B cell (primary cell): Measurements from ENCODE around the gene EFNA5. TPM values are rescaled to one million over a fixed set of nuclear protein-coding genes. Genes with fewer than 3 reads are reported as not detected.

Experiments
- ATAC-seq: fragments of 200-7000 bp; cut with Tn5 transposase; one replicate; pipeline ENCODE4 v1.10.0; 2021; ENCODE audit warnings: low read depth, mild to moderate bottlenecking, moderate number of reproducible peaks, moderate library complexity
- CTCF ChIA-PET: fragments of 350-600 bp; sonication (Branson Sonifier 250); formaldehyde crosslinking; loops from one replicate; lab custom pipeline; 2021; ENCODE audit warnings: antibody characterized with exemption, inconsistent platforms; lab: Charles Lee
- POLR2A ChIA-PET: fragments of 350-600 bp; sonication (Branson Sonifier 250); formaldehyde crosslinking; loops from one replicate; lab custom pipeline; 2021; ENCODE audit warnings: antibody characterized with exemption; lab: Charles Lee
- DNase-seq: peaks from one replicate; pipeline ENCODE4 v3.0.0; 2013
- H2AFZ ChIP-seq: 2 replicates; pipeline ENCODE4 v1.6.1; 2012; ENCODE audit warnings: mild to moderate bottlenecking, low read depth, low read length; ENCODE audit not compliant: insufficient read depth, poor library complexity, severe bottlenecking
- H3K27ac ChIP-seq, 2 donors: 1 replicate in 1 of 2; 2 replicates in 1 of 2; pipeline ENCODE4 v1.5.1; 2012 to 2013; ENCODE audit warnings: low read length in 2 of 2, mild to moderate bottlenecking in 2 of 2, moderate library complexity in 1 of 2
- H3K27me3 ChIP-seq, 4 experiments: fragments of 200-600 bp in 1 of 4; sonication (generic) in 1 of 4; replicated peaks in 1 of 4; 1 replicate in 2 of 4; 2 replicates in 2 of 4; pipeline versions ENCODE4 v1.6.1 to v1.7.0; 2013 to 2016; ENCODE audit warnings: low read length in 3 of 4, mild to moderate bottlenecking in 2 of 4, mixed read lengths in 1 of 4, moderate library complexity in 1 of 4; ENCODE audit not compliant: insufficient read depth in 4 of 4, control insufficient read depth in 3 of 4; ENCODE audit errors: control extremely low read depth in 1 of 4
- H3K36me3 ChIP-seq, 2 experiments: replicated peaks in 1 of 2; 1 replicate in 1 of 2; 2 replicates in 1 of 2; pipeline versions ENCODE4 v1.6.1 to v1.7.1; 2013; ENCODE audit warnings: low read length in 1 of 2; ENCODE audit not compliant: insufficient read depth in 2 of 2, control insufficient read depth in 1 of 2; ENCODE audit errors: control extremely low read depth in 1 of 2, extremely low read depth in 1 of 2
- H3K4me1 ChIP-seq, 2 donors: fragments of 200-600 bp in 1 of 2; sonication (generic) in 1 of 2; 1 replicate in 1 of 2; 2 replicates in 1 of 2; pipeline versions ENCODE4 v1.5.1 to v1.6.1; 2013 to 2017; ENCODE audit warnings: low read length in 2 of 2; ENCODE audit not compliant: control insufficient read depth in 2 of 2, insufficient read depth in 2 of 2
- H3K4me2 ChIP-seq: replicated peaks from 2 replicates; pipeline ENCODE3; 2012; ENCODE audit warnings: mild to moderate bottlenecking, low read depth, low read length; ENCODE audit not compliant: poor library complexity, severe bottlenecking
- H3K4me3 ChIP-seq, 5 experiments: fragments of 200-600 bp in 1 of 5; sonication (generic) in 1 of 5; 1 replicate in 3 of 5; 2 replicates in 2 of 5; pipeline versions ENCODE4 v1.5.1 to v1.7.0; 2011 to 2016; ENCODE audit warnings: low read length in 4 of 5, mild to moderate bottlenecking in 4 of 5, low read depth in 2 of 5, control low read depth in 1 of 5, moderate library complexity in 1 of 5; ENCODE audit not compliant: insufficient read depth in 1 of 5; ENCODE audit errors: control extremely low read depth in 1 of 5, extremely low read depth in 1 of 5
- H3K79me2 ChIP-seq: fragments of 200-600 bp; sonication (generic); one replicate; pipeline ENCODE4 v1.6.0; 2016; ENCODE audit warnings: low read length; ENCODE audit not compliant: control insufficient read depth, insufficient read depth
- H3K9ac ChIP-seq: fragments of 200-600 bp; sonication (generic); 2 replicates; pipeline ENCODE4 v1.6.1; 2017; ENCODE audit warnings: mild to moderate bottlenecking, low read length, moderate library complexity
- H3K9me3 ChIP-seq, 3 donors: one replicate each; pipeline versions ENCODE4 v1.6.1 to v1.7.1; 2013; ENCODE audit warnings: low read length in 2 of 3; ENCODE audit not compliant: control insufficient read depth in 2 of 3, insufficient read depth in 1 of 3; ENCODE audit errors: control extremely low read depth in 1 of 3
- H4K20me1 ChIP-seq: 2 replicates; pipeline ENCODE4 v1.6.0; 2012; ENCODE audit warnings: mild to moderate bottlenecking, low read length; ENCODE audit not compliant: insufficient read depth, control insufficient read depth, poor library complexity, severe bottlenecking
- H3K27ac Mint-ChIP-seq: one replicate; pipeline ENCODE4 v1.8.0; 2021; ENCODE audit warnings: mixed read lengths
- H3K27me3 Mint-ChIP-seq: one replicate; pipeline ENCODE4 v1.8.0; 2021; ENCODE audit warnings: mixed read lengths
- H3K4me1 Mint-ChIP-seq: one replicate; pipeline ENCODE4 v1.8.0; 2021; ENCODE audit warnings: mixed read lengths
- H3K4me3 Mint-ChIP-seq: one replicate; pipeline ENCODE4 v1.8.0; 2021; ENCODE audit warnings: mixed read lengths
- H3K9me3 Mint-ChIP-seq: one replicate; pipeline ENCODE4 v1.8.0; 2022; ENCODE audit warnings: mixed read lengths; ENCODE audit not compliant: insufficient read depth
- EZH2 ChIP-seq: IDR thresholded peaks from 2 replicates; pipeline ENCODE4 v1.6.1; 2012; ENCODE audit warnings: borderline replicate concordance, low read depth, mild to moderate bottlenecking, moderate library complexity, low read length; ENCODE audit not compliant: insufficient read depth, poor library complexity, severe bottlenecking
- WGBS: methylation state at CpG from one replicate; pipeline ENCODE4 v1.1.5; 2013; ENCODE audit warnings: missing lambda C conversion rate; ENCODE audit not compliant: insufficient coverage; 5-methylcytosine and 5-hydroxymethylcytosine counted together
- intact Hi-C: fragments of 100-400 bp; cut with micrococcal nuclease; formaldehyde crosslinking; loops from one replicate; pipeline ENCODE4 v1.10.0; 2022
- polyA plus RNA-seq: library from polyadenylated mRNA; depleted of rRNA; stranded (reverse); fragments of >200 nt; gene quantifications from 2 replicates; pipeline ENCODE4 v1.2.3, GENCODE V29; 2012
- total RNA-seq, 2 donors: library from RNA; stranded (reverse); fragments of 120-200 nt in 1 of 2; gene quantifications; 1 replicate in 1 of 2; 2 replicates in 1 of 2; pipeline versions ENCODE4 v1.2.3 to v1.2.4, GENCODE V29; 2013 to 2022
- TF ChIP-seq, protein P1 (sequence below): fragments of 200-600 bp; IDR thresholded peaks from one replicate; pipeline ENCODE4 v1.8.0; 2022; ENCODE audit warnings: antibody characterized with exemption, mild to moderate bottlenecking

EFNA5 gene
- total and polyA plus RNA-seq, 2 donors (not counting 1 experiment from before 2014, with no cell fraction given) = not detected

DNA sequence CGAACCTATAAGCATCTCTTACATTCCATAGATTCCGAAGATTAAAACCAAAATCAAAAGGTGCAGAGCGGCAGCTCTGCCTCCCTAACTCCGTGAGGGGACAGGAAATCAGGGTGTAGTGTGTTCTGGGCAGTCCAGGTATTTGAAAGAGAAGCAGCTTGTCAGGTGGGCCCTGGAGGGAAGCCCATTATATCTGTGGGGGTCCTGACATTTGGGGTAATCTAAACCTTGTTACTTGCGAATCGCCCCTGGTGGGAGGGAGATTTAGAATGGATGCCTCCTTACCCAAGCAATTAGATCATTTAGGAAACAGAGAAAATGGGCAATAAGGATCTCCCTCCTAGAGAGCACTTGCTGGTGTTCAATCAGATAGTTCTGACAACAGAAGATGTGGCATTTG lies 126.9 kb downstream of the EFNA5 start:
- H3K79me2 ChIP-seq = no peaks in the 10 kb centered on the region
- DNase-seq (no peak), ATAC-seq (no peak)
- no CpG with 5 or more reads among the region's 6 CpGs for WGBS
- no peak overlapping the region for H3K4me3 ChIP-seq
- TF ChIP-seq, protein P1, sequence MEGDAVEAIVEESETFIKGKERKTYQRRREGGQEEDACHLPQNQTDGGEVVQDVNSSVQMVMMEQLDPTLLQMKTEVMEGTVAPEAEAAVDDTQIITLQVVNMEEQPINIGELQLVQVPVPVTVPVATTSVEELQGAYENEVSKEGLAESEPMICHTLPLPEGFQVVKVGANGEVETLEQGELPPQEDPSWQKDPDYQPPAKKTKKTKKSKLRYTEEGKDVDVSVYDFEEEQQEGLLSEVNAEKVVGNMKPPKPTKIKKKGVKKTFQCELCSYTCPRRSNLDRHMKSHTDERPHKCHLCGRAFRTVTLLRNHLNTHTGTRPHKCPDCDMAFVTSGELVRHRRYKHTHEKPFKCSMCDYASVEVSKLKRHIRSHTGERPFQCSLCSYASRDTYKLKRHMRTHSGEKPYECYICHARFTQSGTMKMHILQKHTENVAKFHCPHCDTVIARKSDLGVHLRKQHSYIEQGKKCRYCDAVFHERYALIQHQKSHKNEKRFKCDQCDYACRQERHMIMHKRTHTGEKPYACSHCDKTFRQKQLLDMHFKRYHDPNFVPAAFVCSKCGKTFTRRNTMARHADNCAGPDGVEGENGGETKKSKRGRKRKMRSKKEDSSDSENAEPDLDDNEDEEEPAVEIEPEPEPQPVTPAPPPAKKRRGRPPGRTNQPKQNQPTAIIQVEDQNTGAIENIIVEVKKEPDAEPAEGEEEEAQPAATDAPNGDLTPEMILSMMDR = no peak
- ChIA-PET CTCF (interaction anchor here (1.7 kb wide), 1 partner anchor 28 kb away, joined by 6 read pairs; no protein-coding TSS in a partner anchor), POLR2A (no interaction called here)
- intact Hi-C loops = no loop called here
- H4K20me1 ChIP-seq = no peaks in the 10 kb centered on the region
- no peaks in the 10 kb centered on the region for H3K4me1 ChIP-seq
- no peaks in the 10 kb centered on the region for H3K9me3 ChIP-seq
- no peaks in the 10 kb centered on the region for H3K36me3 ChIP-seq
- Mint-ChIP-seq H3K27ac (no peak overlapping the region), H3K4me1 (no peaks in the 10 kb centered on the region), H3K9me3 (no peaks in the 10 kb centered on the region), H3K4me3 (no peak overlapping the region), H3K27me3 (peaks cover 5% of the 10 kb centered on the region)
- H3K4me2 ChIP-seq = no peak overlapping the region
- H3K27me3 ChIP-seq = no peaks in the 10 kb centered on the region
- H2AFZ ChIP-seq = no peak overlapping the region
- no peak overlapping the region for H3K27ac ChIP-seq
- no peak overlapping the region for H3K9ac ChIP-seq

DNA sequence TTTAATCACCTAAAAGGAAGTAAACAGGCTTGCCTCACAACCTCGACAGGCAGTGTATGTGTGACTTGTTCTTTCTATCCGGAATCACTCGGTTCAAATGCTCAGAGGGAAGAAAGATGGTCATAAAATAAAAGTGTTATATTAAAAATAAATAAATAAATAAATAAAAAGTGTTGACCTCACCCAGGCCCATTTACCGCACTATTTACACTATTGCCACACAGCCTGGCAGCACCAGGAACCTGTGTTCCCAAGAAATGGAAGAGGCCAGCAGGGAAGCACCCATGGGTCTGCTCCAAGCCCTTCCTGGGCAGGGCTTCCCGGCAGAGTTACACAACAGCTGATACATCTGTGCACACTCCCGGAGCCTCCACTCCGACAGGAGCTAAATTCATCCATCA lies 127.9 kb downstream of the EFNA5 start:
- no peaks in the 10 kb centered on the region for H3K4me1 Mint-ChIP-seq
- Histone ChIP-seq H3K9me3 (no peaks in the 10 kb centered on the region), H3K9ac (no peak overlapping the region), H3K27ac (no peak overlapping the region), H3K4me2 (no peak overlapping the region), H3K27me3 (no peaks in the 10 kb centered on the region), H3K4me1 (no peaks in the 10 kb centered on the region), H3K79me2 (no peaks in the 10 kb centered on the region), H2AFZ (no peak overlapping the region), H3K4me3 (no peak overlapping the region), H4K20me1 (no peaks in the 10 kb centered on the region), H3K36me3 (no peaks in the 10 kb centered on the region)
- no peak for TF ChIP-seq EZH2
- TF ChIP-seq, protein P1 = no peak
- DNase-seq (no peak), ATAC-seq (no peak)
- WGBS = 94% methylated on average over 2 of the region's 7 CpGs
- ChIA-PET POLR2A (no interaction called here), CTCF (no interaction called here)
- H3K27me3 Mint-ChIP-seq = peaks cover 5% of the 10 kb centered on the region
- intact Hi-C loops = no loop called here
- H3K9me3 Mint-ChIP-seq = no peaks in the 10 kb centered on the region
- H3K4me3 Mint-ChIP-seq = no peak overlapping the region
- H3K27ac Mint-ChIP-seq = no peak overlapping the region
